PFSK-1 (cell line): ENCODE data around the gene MAP7D2.

Experiments used
- FOXP2 ChIP-seq: optimal IDR thresholded peaks from 2 replicates; pipeline ENCODE3; 2011; ENCODE audit warnings: borderline replicate concordance, control low read depth, inconsistent platforms; ENCODE audit not compliant: insufficient read depth; ENCODE audit errors: extremely low read length, extremely low read depth
- POLR2AphosphoS5 ChIP-seq: IDR thresholded peaks from 2 replicates; pipeline ENCODE4 v1.6.1; 2012; ENCODE audit warnings: low read depth, mild to moderate bottlenecking, control low read depth, low read length, moderate library complexity
- REST ChIP-seq, 2 experiments: IDR thresholded peaks; 2 replicates each; pipeline versions ENCODE4 v1.6.1 to v1.8.0; 2011 to 2012; ENCODE audit warnings: low read depth in 2 of 2, low read length in 2 of 2, control low read depth in 1 of 2, inconsistent platforms in 1 of 2, mild to moderate bottlenecking in 1 of 2, moderate library complexity in 1 of 2; ENCODE audit not compliant: insufficient read depth in 1 of 2
- SIN3A ChIP-seq: IDR thresholded peaks from 2 replicates; pipeline ENCODE4 v1.6.1; 2012; ENCODE audit warnings: mild to moderate bottlenecking, low read length, moderate library complexity, borderline replicate concordance; ENCODE audit not compliant: insufficient read depth
- TAF1 ChIP-seq: IDR thresholded peaks from 2 replicates; pipeline ENCODE4 v1.6.1; 2012; ENCODE audit warnings: low read length, control low read depth, borderline replicate concordance; ENCODE audit not compliant: insufficient read depth

MAP7D2 gene

GRCh38 chrX:20139966-20140365, 23.3 kb upstream of the MAP7D2 start:
- no peak for TF ChIP-seq POLR2AphosphoS5
- TF ChIP-seq REST (IDR thresholded peaks at IDR 0.05; ENCODE audit: insufficient read depth in 1 of 2, low read depth in 2 of 2, low read length in 2 of 2) = no peak
- no peak for TF ChIP-seq FOXP2
- no peak for TF ChIP-seq TAF1
- no peak for TF ChIP-seq SIN3A

- TF ChIP-seq REST (IDR thresholded peaks at IDR 0.05; ENCODE audit: insufficient read depth in 1 of 2, low read depth in 2 of 2, low read length in 2 of 2) (no peak), POLR2AphosphoS5 (no peak), SIN3A (no peak), TAF1 (no peak), FOXP2 (no peak)
These were observed 19.2 kb upstream of the MAP7D2 start for GRCh38 chrX:20135944-20136343.

- no peak for TF ChIP-seq TAF1
These were observed 16.0 kb upstream of the MAP7D2 start for GRCh38 chrX:20132666-20133065.

- no peak for TF ChIP-seq SIN3A
- no peak for TF ChIP-seq POLR2AphosphoS5
- no peak for TF ChIP-seq TAF1
- no peak for TF ChIP-seq FOXP2
- no peak for TF ChIP-seq REST (IDR thresholded peaks at IDR 0.05; ENCODE audit: insufficient read depth in 1 of 2, low read depth in 2 of 2, low read length in 2 of 2)
These were observed 13.7 kb upstream of the MAP7D2 start for GRCh38 chrX:20130357-20130756.

GRCh38 chrX:20129547-20129946, 12.8 kb upstream of the MAP7D2 start:
- TF ChIP-seq REST (IDR thresholded peaks at IDR 0.05; ENCODE audit: insufficient read depth in 1 of 2, low read depth in 2 of 2, low read length in 2 of 2) (no peak), POLR2AphosphoS5 (no peak), SIN3A (no peak), FOXP2 (no peak)
